Uterus (tissue), 2 donors: ENCODE measurements around the gene B4GALT7.

Source experiments
- CTCF ChIP-seq, 4 experiments: fragments of 200-600 bp in 2 of 4; fragments of 450-650 bp in 2 of 4; sonication (generic) in 2 of 4; IDR thresholded peaks; one replicate each; pipeline ENCODE4 v1.5.1; 2016 to 2019; ENCODE audit warnings: antibody characterized with exemption in 4 of 4, mild to moderate bottlenecking in 2 of 4, moderate library complexity in 1 of 4
- POLR2A ChIP-seq, 2 donors: fragments of 450-650 bp; IDR thresholded peaks; one replicate each; pipeline ENCODE4 v1.6.1; 2016; ENCODE audit warnings: antibody characterized with exemption in 2 of 2, mild to moderate bottlenecking in 1 of 2, moderate library complexity in 1 of 2

DNA sequence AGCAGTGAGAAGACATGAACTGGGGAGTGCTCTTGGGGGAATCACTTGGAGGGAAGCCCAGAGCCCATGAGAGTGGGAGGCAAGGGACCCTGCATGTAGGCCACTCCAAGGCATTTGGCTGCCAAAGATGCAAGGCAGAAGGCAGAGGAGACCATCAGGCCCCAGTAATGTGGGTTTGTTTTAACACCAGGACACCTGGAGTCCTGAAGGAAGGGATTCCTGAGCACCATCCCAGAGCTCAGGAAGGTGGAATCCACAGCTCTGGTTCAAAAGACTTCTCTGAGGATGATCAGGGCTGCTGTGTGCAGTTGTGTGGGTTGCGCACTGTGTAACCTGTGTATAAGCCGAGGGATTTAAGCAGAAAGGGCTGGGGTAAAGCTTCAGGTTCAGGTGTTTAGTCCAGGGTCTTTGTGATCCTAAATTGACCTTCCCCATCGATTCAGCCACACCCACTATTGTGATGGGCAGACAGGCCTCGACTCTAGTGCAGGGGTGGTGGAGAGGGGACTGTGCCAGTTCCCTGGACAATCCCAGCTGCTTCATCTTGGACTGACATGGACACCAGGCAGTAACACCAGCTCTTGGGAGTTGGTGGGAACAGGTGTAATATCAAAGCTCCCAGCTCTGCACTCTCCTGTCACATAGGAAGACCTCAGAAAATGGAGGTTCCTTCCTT lies 11.0 kb downstream of the B4GALT7 start:
- TF ChIP-seq CTCF (IDR thresholded peaks at IDR 0.05), result no peak
- TF ChIP-seq POLR2A (IDR thresholded peaks at IDR 0.05), result no peak
